T-cell (primary cell): ENCODE measurements around the gene FOXN3. TPM values are rescaled to one million over a fixed set of nuclear protein-coding genes. Genes with fewer than 3 reads are reported as not detected.

ENCODE experiments used
- ATAC-seq, 4 experiments: fragments of 200-7000 bp in 3 of 4; fragments of 150-1000 bp in 1 of 4; cut with Tn5 transposase; replicated peaks in 1 of 4; 1 replicate in 3 of 4; 2 replicates in 1 of 4; pipeline ENCODE4 v1.10.0; 2021; ENCODE audit warnings: moderate library complexity in 3 of 4, mild to moderate bottlenecking in 2 of 4, moderate number of reproducible peaks in 1 of 4
- CTCF ChIA-PET, 2 donors: fragments of 300-600 bp; sonication (Branson Sonifier 250); formaldehyde crosslinking; loops; one replicate each; lab custom pipeline; 2022; ENCODE audit warnings: antibody characterized with exemption in 2 of 2; lab: Charles Lee
- POLR2A ChIA-PET, 2 donors: fragments of 300-600 bp; sonication (Branson Sonifier 250); formaldehyde crosslinking; loops; one replicate each; lab custom pipeline; 2022; ENCODE audit warnings: antibody characterized with exemption in 2 of 2; lab: Charles Lee
- DNase-seq, 35 experiments: peaks; one replicate each; pipeline versions ENCODE4 v3.0.0 to v3.0.0-alpha.2; 2013 to 2023
- H3K27ac ChIP-seq: one replicate; pipeline ENCODE4 v1.5.1; 2013; ENCODE audit warnings: low read length
- H3K27me3 ChIP-seq, 2 experiments: replicated peaks in 1 of 2; 1 replicate in 1 of 2; 2 replicates in 1 of 2; pipeline versions ENCODE4 v1.6.1 to v1.7.0; 2013; ENCODE audit warnings: low read length in 1 of 2, mixed read lengths in 1 of 2; ENCODE audit not compliant: control insufficient read depth in 2 of 2, insufficient read depth in 2 of 2; ENCODE audit errors: extremely low read depth in 1 of 2
- H3K36me3 ChIP-seq, 2 donors: 1 replicate in 1 of 2; 2 replicates in 1 of 2; pipeline versions ENCODE4 v1.6.1 to v1.7.0; 2013; ENCODE audit warnings: low read length in 1 of 2; ENCODE audit not compliant: control insufficient read depth in 2 of 2, insufficient read depth in 1 of 2; ENCODE audit errors: extremely low read depth in 1 of 2
- H3K4me1 ChIP-seq, 2 experiments: 1 replicate in 1 of 2; 2 replicates in 1 of 2; pipeline versions ENCODE4 v1.6.1 to v1.7.0; 2013; ENCODE audit warnings: low read length in 2 of 2, mixed read lengths in 1 of 2; ENCODE audit not compliant: insufficient read depth in 2 of 2, control insufficient read depth in 1 of 2; ENCODE audit errors: extremely low read depth in 1 of 2
- H3K4me3 ChIP-seq, 2 donors: 1 replicate in 1 of 2; 2 replicates in 1 of 2; pipeline versions ENCODE4 v1.5.1 to v1.7.0; 2013; ENCODE audit warnings: mild to moderate bottlenecking in 2 of 2, low read length in 1 of 2, moderate library complexity in 1 of 2; ENCODE audit not compliant: control insufficient read depth in 1 of 2; ENCODE audit errors: extremely low read depth in 1 of 2
- H3K9me3 ChIP-seq: 2 replicates; pipeline ENCODE4 v1.7.0; 2013
- H3K27ac Mint-ChIP-seq, 2 donors: one replicate each; pipeline ENCODE4 v1.8.0; 2020 to 2021; ENCODE audit warnings: mild to moderate bottlenecking in 2 of 2, mixed read lengths in 2 of 2
- H3K27me3 Mint-ChIP-seq, 2 donors: one replicate each; pipeline ENCODE4 v1.8.0; 2021 to 2022; ENCODE audit warnings: mixed read lengths in 2 of 2
- H3K36me3 Mint-ChIP-seq: one replicate; pipeline ENCODE4 v1.8.0; 2021; ENCODE audit warnings: mixed read lengths
- H3K4me1 Mint-ChIP-seq, 3 donors: one replicate each; pipeline ENCODE4 v1.8.0; 2020 to 2022; ENCODE audit warnings: mixed read lengths in 3 of 3, mild to moderate bottlenecking in 1 of 3
- H3K4me3 Mint-ChIP-seq, 3 donors: one replicate each; pipeline ENCODE4 v1.8.0; 2020 to 2022; ENCODE audit warnings: mild to moderate bottlenecking in 3 of 3, mixed read lengths in 3 of 3, moderate library complexity in 3 of 3
- H3K9me3 Mint-ChIP-seq, 3 donors: one replicate each; pipeline ENCODE4 v1.8.0; 2020 to 2022; ENCODE audit warnings: mixed read lengths in 3 of 3
- WGBS: methylation state at CpG from one replicate; pipeline ENCODE4 v1.1.5; 2013; ENCODE audit warnings: missing lambda C conversion rate; ENCODE audit not compliant: insufficient coverage; 5-methylcytosine and 5-hydroxymethylcytosine counted together
- total RNA-seq, 35 experiments: library from RNA in 6 of 35; stranded (reverse) in 6 of 35; fragments of 120-200 nt in 1 of 35; gene quantifications; one replicate each; pipeline versions ENCODE4 v1.2.1 to v1.2.4 and lab custom pipeline; 2013 to 2026

The FOXN3 gene
- total RNA-seq, 5 donors from 2014 or later (not counting 1 experiment from before 2014, with no cell fraction given), result 92.8 to 176 (median 103) TPM

DNA sequence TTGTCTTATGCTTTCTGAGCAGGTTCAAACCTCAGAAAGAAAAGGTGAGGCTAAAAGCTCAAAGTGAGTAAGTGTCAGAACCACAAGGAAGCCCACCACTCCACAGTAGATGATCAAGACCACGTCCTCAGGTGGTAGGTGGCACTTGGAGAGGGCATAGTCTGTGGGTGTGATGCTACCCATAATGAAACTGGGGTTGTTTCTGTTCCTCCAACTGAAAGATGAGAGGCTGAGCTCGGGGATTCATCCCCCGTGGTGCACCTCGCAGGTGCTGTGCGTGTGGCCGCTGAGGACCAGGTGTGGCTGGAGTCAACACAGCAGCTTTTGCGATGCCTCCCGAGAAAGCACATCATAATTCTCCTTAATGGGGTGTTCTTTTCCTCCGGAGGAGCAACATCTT lies 306.9 kb downstream of the FOXN3 start:
- Histone ChIP-seq H3K4me3 (no peak overlapping the region), H3K4me1 (no peaks in the 10 kb centered on the region), H3K9me3 (no peaks in the 10 kb centered on the region), H3K27ac (no peak overlapping the region), H3K36me3 (no peaks in the 10 kb centered on the region), H3K27me3 (peaks cover 0 to 11% of the 10 kb centered on the region in 2 experiments)
- ATAC-seq (no peak), DNase-seq (no peak)
- Mint-ChIP-seq H3K27me3 (peaks cover 13 to 19% of the 10 kb centered on the region in 2 donors), H3K9me3 (no peaks in the 10 kb centered on the region), H3K27ac (no peak overlapping the region), H3K4me1 (no peaks in the 10 kb centered on the region), H3K4me3 (no peak overlapping the region), H3K36me3 (no peaks in the 10 kb centered on the region)
- WGBS, result 77% methylated on average over 5 of the region's 9 CpGs
- ChIA-PET POLR2A (no interaction called here), CTCF (no interaction called here)

DNA sequence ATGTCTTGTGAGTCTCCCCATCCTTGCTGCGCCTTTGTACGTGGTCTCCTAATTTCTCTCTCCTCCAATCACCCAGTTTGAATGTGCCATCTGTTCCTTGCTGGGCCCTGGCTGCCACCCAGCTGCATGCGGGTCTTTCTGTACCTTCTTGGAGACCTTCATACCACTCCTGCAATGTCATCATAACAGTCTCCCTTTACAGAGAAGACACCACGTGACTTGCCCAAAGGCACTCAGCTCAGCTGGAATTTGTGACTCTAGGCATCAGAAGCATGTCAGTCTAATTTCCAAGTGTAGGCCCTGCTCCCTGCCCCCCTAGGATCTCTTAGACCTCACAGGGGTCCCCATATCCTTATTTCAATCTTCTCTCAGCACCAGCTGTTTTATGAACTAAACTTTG lies 308.4 kb downstream of the FOXN3 start:
- ChIA-PET CTCF (no interaction called here), POLR2A (no interaction called here)
- 85% methylated on average over 3 of the region's 4 CpGs for WGBS
- H3K4me3 ChIP-seq, result no peak overlapping the region
- no peaks in the 10 kb centered on the region for H3K36me3 ChIP-seq
- no peaks in the 10 kb centered on the region for H3K4me1 ChIP-seq
- H3K9me3 ChIP-seq, result no peaks in the 10 kb centered on the region
- DNase-seq, result no peak
- Mint-ChIP-seq H3K36me3 (no peaks in the 10 kb centered on the region), H3K27ac (no peak overlapping the region), H3K4me3 (no peak overlapping the region), H3K4me1 (no peaks in the 10 kb centered on the region), H3K27me3 (peaks cover 15 to 20% of the 10 kb centered on the region in 2 donors), H3K9me3 (no peaks in the 10 kb centered on the region)
- H3K27ac ChIP-seq, result no peak overlapping the region
- ATAC-seq, result no peak
- peaks cover 0 to 22% of the 10 kb centered on the region in 2 experiments for H3K27me3 ChIP-seq

DNA sequence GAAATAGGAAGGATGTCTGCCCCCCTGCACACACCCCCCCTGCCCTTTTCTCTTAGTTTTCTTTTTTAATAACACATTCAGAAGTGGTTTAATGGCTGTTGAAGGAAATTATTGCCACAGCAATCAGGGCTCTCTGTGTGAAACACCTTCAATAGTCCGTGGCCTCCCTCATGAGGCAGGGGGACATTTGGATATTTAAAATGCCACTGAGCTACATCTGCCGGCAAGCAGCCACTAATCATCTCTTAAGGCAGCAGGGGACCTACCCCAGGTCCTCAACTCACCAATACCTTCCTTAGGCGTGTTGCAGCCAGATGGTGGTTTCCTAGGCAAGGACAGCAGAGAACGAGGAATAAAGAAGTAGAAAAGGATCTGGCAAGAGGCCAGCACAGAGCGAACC lies 309.4 kb downstream of the FOXN3 start:
- H3K9me3 Mint-ChIP-seq, result no peaks in the 10 kb centered on the region
- Histone ChIP-seq H3K9me3 (no peaks in the 10 kb centered on the region), H3K4me1 (no peaks in the 10 kb centered on the region), H3K27ac (no peak overlapping the region), H3K36me3 (no peaks in the 10 kb centered on the region), H3K27me3 (peaks cover 0 to 19% of the 10 kb centered on the region in 2 experiments), H3K4me3 (no peak overlapping the region)
- no peak overlapping the region for H3K27ac Mint-ChIP-seq
- peaks cover 17 to 20% of the 10 kb centered on the region in 2 donors for H3K27me3 Mint-ChIP-seq
- CTCF ChIA-PET, result no interaction called here
- WGBS, result 80% methylated on average over 3 of the region's 5 CpGs
- DNase-seq (no peak), ATAC-seq (no peak)
- H3K4me3 Mint-ChIP-seq, result no peak overlapping the region
- H3K4me1 Mint-ChIP-seq, result no peaks in the 10 kb centered on the region
- no peaks in the 10 kb centered on the region for H3K36me3 Mint-ChIP-seq
- POLR2A ChIA-PET, result no interaction called here
